ENCODE data around the gene CALD1.

CALD1 gene

GRCh38 chr7:134992626-134993179, 213.3 kb downstream of the CALD1 start:
- no peak overlapping the region for H3K4me3 ChIP-seq (ENCODE audit: control insufficient read depth, low read depth, low read length)
- peak; percentile 17 for DNase-seq (ENCODE audit: low read depth)
- TF ChIP-seq CTCF (conservative IDR thresholded peaks at IDR 0.05; ENCODE audit: control insufficient read depth, insufficient read depth, low read depth, low read length), result no peak

DNA sequence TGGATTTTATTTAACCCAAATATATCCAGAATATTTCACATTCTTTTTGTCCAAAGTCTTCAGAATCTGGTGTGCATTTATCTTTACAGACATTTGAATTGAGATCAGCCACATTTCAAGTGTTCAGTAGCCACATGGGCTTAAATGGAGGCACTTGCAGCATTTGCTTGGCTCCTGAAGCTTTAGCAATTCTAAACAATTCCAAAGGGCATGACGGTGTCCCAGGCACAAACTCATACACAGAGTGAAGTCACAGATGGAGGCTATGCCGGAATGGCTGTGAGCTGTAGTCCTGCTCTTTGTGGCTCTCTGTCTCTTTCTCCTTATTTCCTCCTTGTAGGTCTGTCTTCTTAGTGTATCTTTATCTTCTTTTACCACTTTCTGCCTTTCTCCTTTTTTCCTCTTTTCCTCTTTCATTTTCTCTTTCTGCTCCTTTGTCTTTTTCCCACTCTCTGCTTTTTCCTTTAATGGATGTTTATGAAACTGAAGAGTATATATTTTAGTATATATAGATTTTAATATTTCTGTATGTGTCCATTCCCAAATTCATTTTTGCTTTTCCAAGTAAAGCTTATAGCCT, 214.5 kb downstream of the CALD1 start:
- TF ChIP-seq CTCF (conservative IDR thresholded peaks at IDR 0.05; ENCODE audit: control insufficient read depth, insufficient read depth, low read depth, low read length), result no peak
- DNase-seq (ENCODE audit: low read depth), result no peak
- no peak overlapping the region for H3K4me3 ChIP-seq (ENCODE audit: control insufficient read depth, low read depth, low read length)

- no peak overlapping the region for H3K4me3 ChIP-seq (ENCODE audit: control insufficient read depth, low read depth, low read length)
- TF ChIP-seq CTCF (conservative IDR thresholded peaks at IDR 0.05; ENCODE audit: control insufficient read depth, insufficient read depth, low read depth, low read length), result no peak
- no peak for DNase-seq (ENCODE audit: low read depth)
Observed at GRCh38 chr7:134995239-134996096, 216.0 kb downstream of the CALD1 start.

GRCh38 chr7:134996097-134996550, 216.7 kb downstream of the CALD1 start:
- no peak for TF ChIP-seq CTCF (conservative IDR thresholded peaks at IDR 0.05; ENCODE audit: control insufficient read depth, insufficient read depth, low read depth, low read length)
- H3K4me3 ChIP-seq (ENCODE audit: control insufficient read depth, low read depth, low read length), result no peak overlapping the region
- DNase-seq (ENCODE audit: low read depth), result peak; percentile 61

DNA sequence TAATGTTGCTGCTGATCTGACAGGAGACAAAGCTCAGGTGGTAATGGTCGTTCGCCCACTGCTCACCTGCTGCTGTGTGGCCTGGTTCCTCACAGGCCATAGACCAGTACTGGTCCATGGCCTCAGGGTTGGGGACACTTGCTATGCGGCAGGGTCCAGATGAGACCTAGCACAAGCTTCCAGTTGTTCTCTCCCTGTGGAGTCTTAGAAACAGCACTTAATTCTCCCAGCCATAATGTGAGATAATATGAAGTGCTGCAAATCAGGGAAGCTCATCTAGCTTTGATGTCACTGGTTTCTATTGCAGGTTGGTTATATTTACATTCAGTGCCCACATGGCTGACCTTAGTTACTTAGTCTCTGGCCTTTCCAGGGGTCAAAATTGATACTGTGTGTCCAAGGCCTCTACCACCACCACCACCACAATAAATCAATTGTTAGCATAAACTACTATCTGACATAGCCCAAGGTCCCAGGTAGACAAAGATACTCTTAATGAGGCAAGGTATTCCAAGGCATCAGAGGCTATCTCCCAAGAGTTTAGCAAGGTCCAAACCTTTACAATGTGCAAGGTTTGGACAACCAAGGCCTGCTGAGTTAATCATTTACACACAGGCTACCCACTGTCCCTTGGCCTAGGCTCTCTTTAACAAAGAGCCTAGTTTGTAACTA, 217.9 kb downstream of the CALD1 start:
- TF ChIP-seq CTCF (conservative IDR thresholded peaks at IDR 0.05; ENCODE audit: control insufficient read depth, insufficient read depth, low read depth, low read length), result no peak
- no peak overlapping the region for H3K4me3 ChIP-seq (ENCODE audit: control insufficient read depth, low read depth, low read length)
- DNase-seq (ENCODE audit: low read depth), result no peak

GRCh38 chr7:134999136-134999535, 219.7 kb downstream of the CALD1 start:
- DNase-seq (ENCODE audit: low read depth), result no peak
- H3K4me3 ChIP-seq (ENCODE audit: control insufficient read depth, low read depth, low read length), result no peak overlapping the region
- no peak for TF ChIP-seq CTCF (conservative IDR thresholded peaks at IDR 0.05; ENCODE audit: control insufficient read depth, insufficient read depth, low read depth, low read length)

Measured in fibroblast of mammary gland (primary cell).